Measurements from ENCODE around the gene TTLL6. TPM values are rescaled to one million over a fixed set of nuclear protein-coding genes. Genes with fewer than 3 reads are reported as not detected.

TTLL6 gene
- total and polyA plus RNA-seq, 2 of the 4 experiments (the other 2 are of a cell fraction) = not detected

DNA sequence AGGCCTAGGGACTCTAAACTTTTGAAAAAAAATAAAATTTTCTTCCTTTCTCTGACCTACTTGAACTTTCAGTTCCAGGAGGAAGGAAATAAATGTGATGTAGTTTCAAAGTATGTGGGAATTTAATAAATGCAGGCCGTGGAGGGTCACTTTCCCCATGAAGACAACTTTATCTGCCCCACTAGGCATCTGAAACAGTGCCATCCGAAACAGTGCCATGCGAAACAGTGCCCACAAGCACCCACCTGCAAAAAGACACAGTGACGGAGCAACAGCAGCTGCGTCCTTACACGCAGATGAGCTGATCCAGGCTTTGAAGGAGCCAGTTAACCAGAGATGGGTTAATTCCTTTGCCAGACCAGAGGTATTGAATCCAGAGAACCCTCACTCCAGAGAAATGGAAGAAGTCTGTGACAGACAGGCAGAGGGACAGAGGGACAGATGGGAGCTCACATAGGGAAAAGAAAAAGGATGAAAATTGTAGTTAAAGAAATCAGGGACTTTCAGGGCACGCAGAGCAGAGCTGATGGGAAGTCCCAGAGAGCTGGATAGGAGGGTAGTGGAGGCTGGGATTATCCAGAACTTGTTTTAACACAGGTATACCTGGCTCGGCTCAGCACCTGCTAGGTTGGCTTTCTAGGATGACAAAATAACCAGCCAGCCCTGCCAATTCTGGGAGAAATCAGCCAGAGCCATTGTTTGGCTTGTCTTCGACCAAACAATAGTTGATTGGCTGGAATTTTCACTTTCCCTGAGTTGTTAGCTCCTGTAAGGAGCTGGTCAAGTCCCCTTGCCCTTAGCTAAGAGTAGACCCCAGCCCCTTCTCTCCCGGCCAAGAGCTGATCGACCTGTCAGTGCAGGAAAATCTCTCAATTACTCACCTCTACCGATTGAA is 71.4 kb downstream of the TTLL6 start:
- Histone ChIP-seq H2BK5ac (ENCODE audit: low read depth, low read length, poor library complexity, severe bottlenecking) (no peak overlapping the region), H3K9me1 (ENCODE audit: insufficient read depth, low read length) (no peaks in the 10 kb centered on the region), H3K23ac (ENCODE audit: low read depth, low read length) (no peak overlapping the region), H2AK5ac (ENCODE audit: low read depth, low read length) (no peak overlapping the region), H3K79me1 (ENCODE audit: low read depth in 1 of 2, low read length in 2 of 2) (no peaks in the 10 kb centered on the region), H4K5ac (ENCODE audit: low read depth, low read length) (no peak overlapping the region), H3K9me3 (ENCODE audit: control insufficient read depth, insufficient read depth, low read length) (peaks cover 8% of the 10 kb centered on the region), H2BK15ac (ENCODE audit: low read depth, low read length) (no peak overlapping the region), H2BK20ac (ENCODE audit: low read depth, low read length) (no peak overlapping the region), H3K14ac (replicated peaks; ENCODE audit: low read depth, low read length) (no peak overlapping the region), H3K18ac (ENCODE audit: low read depth, low read length) (no peak overlapping the region), H3K4me2 (ENCODE audit: low read depth, low read length) (no peak overlapping the region), H3K9ac (ENCODE audit: low read depth, low read length) (no peak overlapping the region), H4K8ac (ENCODE audit: low read depth in 2 of 2, low read length in 2 of 2) (no peak overlapping the region), H3K4ac (ENCODE audit: low read depth, low read length) (no peak overlapping the region), H4K91ac (ENCODE audit: insufficient read depth, low read depth, low read length) (no peak overlapping the region), H3K4me3 (ENCODE audit: insufficient read depth, low read depth, low read length) (no peak overlapping the region), H3K27ac (ENCODE audit: insufficient read depth, low read length) (no peak overlapping the region), H3K4me1 (ENCODE audit: control insufficient read depth, insufficient read depth, low read length) (no peaks in the 10 kb centered on the region), H4K20me1 (ENCODE audit: insufficient read depth, low read length) (peaks cover 11% of the 10 kb centered on the region; the same call in 1 of the 2 replicates), H2AK9ac (replicated peaks; ENCODE audit: low read depth, low read length, poor library complexity) (no peak overlapping the region), H2AFZ (replicated peaks; ENCODE audit: low read length, poor library complexity) (no peak overlapping the region), H3K56ac (ENCODE audit: extremely low read depth, insufficient read depth, low read length) (no peak overlapping the region), H3K27me3 (ENCODE audit: control insufficient read depth, insufficient read depth, low read length) (peaks cover 88% of the 10 kb centered on the region), H3K36me3 (ENCODE audit: control insufficient read depth, insufficient read depth, low read length) (no peaks in the 10 kb centered on the region), H2BK120ac (ENCODE audit: low read depth, low read length) (no peak overlapping the region)
- DNase-seq (no peak), ATAC-seq (ENCODE audit: low read depth) (no peak)
- in situ Hi-C loops (cut with MboI; ENCODE audit: low sequenced_read_pairs) = no loop called here
- BruUV-seq (replicated peaks) = no TSS peak
- CTCF ChIA-PET = interaction anchor here (0.7 to 1.3 kb wide), 2 partner anchors 9 to 11 kb away, joined by 3 to 5 read pairs; no protein-coding TSS in a partner anchor
- WGBS, 2 experiments (ENCODE audit: extremely low coverage in 2 of 2, insufficient read length in 1 of 2) = 33% methylated on average over 3 of the region's 12 CpGs; no CpG with 5 or more reads in 1 of the 2 experiments
- dilution Hi-C loops (cut with HindIII; ENCODE audit: low sequenced_read_pairs, unreplicated experiment) = no loop called here
- intact Hi-C loops (cut with micrococcal nuclease) = no loop called here
- POLR2A ChIA-PET (ENCODE audit: unreplicated experiment) = no interaction called here
- TF ChIP-seq BHLHE40 (IDR thresholded peaks at IDR 0.05; ENCODE audit: low read depth, low read length) (no peak), POLR2A (IDR thresholded peaks at IDR 0.05; ENCODE audit: low read depth, low read length) (no peak), CHD1 (IDR thresholded peaks at IDR 0.05; ENCODE audit: low read depth, low read length) (no peak), MAFK (IDR thresholded peaks at IDR 0.05; ENCODE audit: low read depth, low read length) (no peak), FOS (IDR thresholded peaks at IDR 0.05; ENCODE audit: low read depth, low read length) (no peak), RCOR1 (IDR thresholded peaks at IDR 0.05; ENCODE audit: insufficient replicate concordance, low read length) (no peak), MAZ (IDR thresholded peaks at IDR 0.05; ENCODE audit: borderline replicate concordance, low read depth, low read length) (no peak), CEBPB (IDR thresholded peaks at IDR 0.05; ENCODE audit: low read depth, low read length) (no peak), SMC3 (IDR thresholded peaks at IDR 0.05; ENCODE audit: low read depth, low read length) (no peak), RAD21 (IDR thresholded peaks at IDR 0.05; ENCODE audit: low read length) (no peak), NFE2L2 (IDR thresholded peaks at IDR 0.05; ENCODE audit: low read depth, low read length) (no peak), RFX5 (IDR thresholded peaks at IDR 0.05; ENCODE audit: low read depth, low read length) (no peak)
- TF ChIP-seq, protein P1, sequence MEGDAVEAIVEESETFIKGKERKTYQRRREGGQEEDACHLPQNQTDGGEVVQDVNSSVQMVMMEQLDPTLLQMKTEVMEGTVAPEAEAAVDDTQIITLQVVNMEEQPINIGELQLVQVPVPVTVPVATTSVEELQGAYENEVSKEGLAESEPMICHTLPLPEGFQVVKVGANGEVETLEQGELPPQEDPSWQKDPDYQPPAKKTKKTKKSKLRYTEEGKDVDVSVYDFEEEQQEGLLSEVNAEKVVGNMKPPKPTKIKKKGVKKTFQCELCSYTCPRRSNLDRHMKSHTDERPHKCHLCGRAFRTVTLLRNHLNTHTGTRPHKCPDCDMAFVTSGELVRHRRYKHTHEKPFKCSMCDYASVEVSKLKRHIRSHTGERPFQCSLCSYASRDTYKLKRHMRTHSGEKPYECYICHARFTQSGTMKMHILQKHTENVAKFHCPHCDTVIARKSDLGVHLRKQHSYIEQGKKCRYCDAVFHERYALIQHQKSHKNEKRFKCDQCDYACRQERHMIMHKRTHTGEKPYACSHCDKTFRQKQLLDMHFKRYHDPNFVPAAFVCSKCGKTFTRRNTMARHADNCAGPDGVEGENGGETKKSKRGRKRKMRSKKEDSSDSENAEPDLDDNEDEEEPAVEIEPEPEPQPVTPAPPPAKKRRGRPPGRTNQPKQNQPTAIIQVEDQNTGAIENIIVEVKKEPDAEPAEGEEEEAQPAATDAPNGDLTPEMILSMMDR (conservative IDR thresholded peaks at IDR 0.05; ENCODE audit: low read depth, low read length) = no peak
- TF ChIP-seq, protein P2, sequence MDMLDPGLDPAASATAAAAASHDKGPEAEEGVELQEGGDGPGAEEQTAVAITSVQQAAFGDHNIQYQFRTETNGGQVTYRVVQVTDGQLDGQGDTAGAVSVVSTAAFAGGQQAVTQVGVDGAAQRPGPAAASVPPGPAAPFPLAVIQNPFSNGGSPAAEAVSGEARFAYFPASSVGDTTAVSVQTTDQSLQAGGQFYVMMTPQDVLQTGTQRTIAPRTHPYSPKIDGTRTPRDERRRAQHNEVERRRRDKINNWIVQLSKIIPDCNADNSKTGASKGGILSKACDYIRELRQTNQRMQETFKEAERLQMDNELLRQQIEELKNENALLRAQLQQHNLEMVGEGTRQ (IDR thresholded peaks at IDR 0.05; ENCODE audit: low read depth, low read length) = no peak
- TF ChIP-seq, protein P3, sequence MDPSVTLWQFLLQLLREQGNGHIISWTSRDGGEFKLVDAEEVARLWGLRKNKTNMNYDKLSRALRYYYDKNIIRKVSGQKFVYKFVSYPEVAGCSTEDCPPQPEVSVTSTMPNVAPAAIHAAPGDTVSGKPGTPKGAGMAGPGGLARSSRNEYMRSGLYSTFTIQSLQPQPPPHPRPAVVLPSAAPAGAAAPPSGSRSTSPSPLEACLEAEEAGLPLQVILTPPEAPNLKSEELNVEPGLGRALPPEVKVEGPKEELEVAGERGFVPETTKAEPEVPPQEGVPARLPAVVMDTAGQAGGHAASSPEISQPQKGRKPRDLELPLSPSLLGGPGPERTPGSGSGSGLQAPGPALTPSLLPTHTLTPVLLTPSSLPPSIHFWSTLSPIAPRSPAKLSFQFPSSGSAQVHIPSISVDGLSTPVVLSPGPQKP (IDR thresholded peaks at IDR 0.05; ENCODE audit: borderline replicate concordance, low read depth, low read length) = no peak
